ENCODE data around the gene TMEM19.
A peak's percentile ranks its signal among the peaks of the same experiment; 100 is the strongest.

The TMEM19 gene

GRCh38 chr12:71642264-71642663, 43.6 kb upstream of the TMEM19 start:
- no peak overlapping the region for H2BK15ac ChIP-seq (replicated peaks; ENCODE audit: low read depth)
- DNase-seq, result peak; percentile 64
- peaks cover 2% of the 10 kb centered on the region for H3K36me3 ChIP-seq (ENCODE audit: control insufficient read depth, insufficient read depth, low read length)
- no peak overlapping the region for H3K9ac ChIP-seq (ENCODE audit: low read length)
- H3K4me1 ChIP-seq (ENCODE audit: control insufficient read depth, low read depth, low read length), result no peaks in the 10 kb centered on the region
- no peak overlapping the region for H3K23ac ChIP-seq (ENCODE audit: low read length)
- no peak overlapping the region for H4K5ac ChIP-seq (ENCODE audit: low read length)
- H2BK5ac ChIP-seq (ENCODE audit: low read length), result no peak overlapping the region
- WGBS (ENCODE audit: extremely low coverage, insufficient coverage, low lambda C conversion rate), result no CpG with 5 or more reads among the region's 2 CpGs
- no peaks in the 10 kb centered on the region for H3K27me3 ChIP-seq (ENCODE audit: insufficient read depth, low read length, poor library complexity)
- H3K4me3 ChIP-seq (ENCODE audit: low read length), result no peak overlapping the region
- peaks cover 2% of the 10 kb centered on the region for H3K79me2 ChIP-seq (ENCODE audit: control insufficient read depth, insufficient read depth, low read length)
- H3K56ac ChIP-seq (ENCODE audit: low read length), result no peak overlapping the region
- H4K8ac ChIP-seq (ENCODE audit: low read depth, low read length), result no peak overlapping the region
- no peak overlapping the region for H3K4ac ChIP-seq (ENCODE audit: low read depth, low read length)
- H3K27ac ChIP-seq (ENCODE audit: low read depth, low read length), result no peak overlapping the region
- no peak overlapping the region for H2AK5ac ChIP-seq (ENCODE audit: low read length)
- H3K79me1 ChIP-seq (ENCODE audit: low read length), result no peaks in the 10 kb centered on the region
- no peak overlapping the region for H2BK120ac ChIP-seq (ENCODE audit: low read depth, low read length)
- no peak overlapping the region for H3K18ac ChIP-seq (ENCODE audit: low read length)
- no peak overlapping the region for H3K4me2 ChIP-seq (ENCODE audit: low read length)

- H3K9ac ChIP-seq (ENCODE audit: low read length), result no peak overlapping the region
- H3K27me3 ChIP-seq (ENCODE audit: insufficient read depth, low read length, poor library complexity), result no peaks in the 10 kb centered on the region
- peaks cover 2% of the 10 kb centered on the region for H3K79me2 ChIP-seq (ENCODE audit: control insufficient read depth, insufficient read depth, low read length)
- no peak overlapping the region for H4K5ac ChIP-seq (ENCODE audit: low read length)
- no peak overlapping the region for H2BK5ac ChIP-seq (ENCODE audit: low read length)
- H3K4me3 ChIP-seq (ENCODE audit: low read length), result no peak overlapping the region
- H2BK15ac ChIP-seq (replicated peaks; ENCODE audit: low read depth), result no peak overlapping the region
- no peak overlapping the region for H3K4ac ChIP-seq (ENCODE audit: low read depth, low read length)
- no peaks in the 10 kb centered on the region for H3K79me1 ChIP-seq (ENCODE audit: low read length)
- no peak overlapping the region for H2BK120ac ChIP-seq (ENCODE audit: low read depth, low read length)
- H3K36me3 ChIP-seq (ENCODE audit: control insufficient read depth, insufficient read depth, low read length), result peaks cover 2% of the 10 kb centered on the region
- H3K23ac ChIP-seq (ENCODE audit: low read length), result no peak overlapping the region
- H3K18ac ChIP-seq (ENCODE audit: low read length), result no peak overlapping the region
- H2AK5ac ChIP-seq (ENCODE audit: low read length), result no peak overlapping the region
- no peak for DNase-seq
- H4K8ac ChIP-seq (ENCODE audit: low read depth, low read length), result no peak overlapping the region
- no peak overlapping the region for H3K4me2 ChIP-seq (ENCODE audit: low read length)
- H3K56ac ChIP-seq (ENCODE audit: low read length), result no peak overlapping the region
- no peaks in the 10 kb centered on the region for H3K4me1 ChIP-seq (ENCODE audit: control insufficient read depth, low read depth, low read length)
- WGBS (ENCODE audit: extremely low coverage, insufficient coverage, low lambda C conversion rate), result 100% methylated on average over 2 of the region's 3 CpGs
- no peak overlapping the region for H3K27ac ChIP-seq (ENCODE audit: low read depth, low read length)
Measured at GRCh38 chr12:71645268-71645667, 40.6 kb upstream of the TMEM19 start.

- no CpG with 5 or more reads among the region's 3 CpGs for WGBS (ENCODE audit: extremely low coverage, insufficient coverage, low lambda C conversion rate)
- no peaks in the 10 kb centered on the region for H3K27me3 ChIP-seq (ENCODE audit: insufficient read depth, low read length, poor library complexity)
- peaks cover 7% of the 10 kb centered on the region for H3K79me2 ChIP-seq (ENCODE audit: control insufficient read depth, insufficient read depth, low read length)
Measured at GRCh38 chr12:71646512-71646911, 39.4 kb upstream of the TMEM19 start.

GRCh38 chr12:71648537-71648936, 37.3 kb upstream of the TMEM19 start:
- DNase-seq, result no peak
- H2BK120ac ChIP-seq (ENCODE audit: low read depth, low read length), result no peak overlapping the region
- H3K79me2 ChIP-seq (ENCODE audit: control insufficient read depth, insufficient read depth, low read length), result peaks cover 11% of the 10 kb centered on the region
- peaks cover 5% of the 10 kb centered on the region for H3K79me1 ChIP-seq (ENCODE audit: low read length)
- no peak overlapping the region for H4K8ac ChIP-seq (ENCODE audit: low read depth, low read length)
- no peak overlapping the region for H3K18ac ChIP-seq (ENCODE audit: low read length)
- H4K5ac ChIP-seq (ENCODE audit: low read length), result no peak overlapping the region
- H3K4me2 ChIP-seq (ENCODE audit: low read length), result no peak overlapping the region
- no peak overlapping the region for H3K56ac ChIP-seq (ENCODE audit: low read length)
- H3K9ac ChIP-seq (ENCODE audit: low read length), result no peak overlapping the region
- no peaks in the 10 kb centered on the region for H3K27me3 ChIP-seq (ENCODE audit: insufficient read depth, low read length, poor library complexity)
- no peak overlapping the region for H3K23ac ChIP-seq (ENCODE audit: low read length)
- no peak overlapping the region for H3K4ac ChIP-seq (ENCODE audit: low read depth, low read length)
- H2BK5ac ChIP-seq (ENCODE audit: low read length), result no peak overlapping the region
- H3K4me3 ChIP-seq (ENCODE audit: low read length), result no peak overlapping the region
- no CpG with 5 or more reads among the region's 4 CpGs for WGBS (ENCODE audit: extremely low coverage, insufficient coverage, low lambda C conversion rate)
- H3K36me3 ChIP-seq (ENCODE audit: control insufficient read depth, insufficient read depth, low read length), result peaks cover 2% of the 10 kb centered on the region
- H2BK15ac ChIP-seq (replicated peaks; ENCODE audit: low read depth), result no peak overlapping the region
- H3K4me1 ChIP-seq (ENCODE audit: control insufficient read depth, low read depth, low read length), result no peaks in the 10 kb centered on the region
- H2AK5ac ChIP-seq (ENCODE audit: low read length), result no peak overlapping the region
- no peak overlapping the region for H3K27ac ChIP-seq (ENCODE audit: low read depth, low read length)

More at GRCh38 chr12:71646512-71646911, 39.4 kb upstream of the TMEM19 start:
- Histone ChIP-seq H2BK120ac (ENCODE audit: low read depth, low read length) (no peak overlapping the region), H2BK15ac (replicated peaks; ENCODE audit: low read depth) (no peak overlapping the region), H3K4me3 (ENCODE audit: low read length) (no peak overlapping the region), H3K23ac (ENCODE audit: low read length) (no peak overlapping the region), H2BK5ac (ENCODE audit: low read length) (no peak overlapping the region), H3K56ac (ENCODE audit: low read length) (no peak overlapping the region), H3K27ac (ENCODE audit: low read depth, low read length) (no peak overlapping the region), H4K5ac (ENCODE audit: low read length) (no peak overlapping the region), H3K4ac (ENCODE audit: low read depth, low read length) (no peak overlapping the region), H3K4me1 (ENCODE audit: control insufficient read depth, low read depth, low read length) (no peaks in the 10 kb centered on the region), H3K18ac (ENCODE audit: low read length) (no peak overlapping the region), H3K36me3 (ENCODE audit: control insufficient read depth, insufficient read depth, low read length) (peaks cover 2% of the 10 kb centered on the region), H4K8ac (ENCODE audit: low read depth, low read length) (no peak overlapping the region), H3K9ac (ENCODE audit: low read length) (no peak overlapping the region), H3K4me2 (ENCODE audit: low read length) (no peak overlapping the region), H2AK5ac (ENCODE audit: low read length) (no peak overlapping the region), H3K79me1 (ENCODE audit: low read length) (peaks cover 3% of the 10 kb centered on the region)
- DNase-seq, result no peak

GRCh38 chr12:71649401-71649800, 36.5 kb upstream of the TMEM19 start:
- Histone ChIP-seq H4K8ac (ENCODE audit: low read depth, low read length) (no peak overlapping the region), H2BK5ac (ENCODE audit: low read length) (no peak overlapping the region), H3K36me3 (ENCODE audit: control insufficient read depth, insufficient read depth, low read length) (peaks cover 2% of the 10 kb centered on the region), H3K4me1 (ENCODE audit: control insufficient read depth, low read depth, low read length) (no peaks in the 10 kb centered on the region), H3K18ac (ENCODE audit: low read length) (no peak overlapping the region), H3K9ac (ENCODE audit: low read length) (no peak overlapping the region), H3K27ac (ENCODE audit: low read depth, low read length) (no peak overlapping the region), H3K23ac (ENCODE audit: low read length) (no peak overlapping the region), H3K4me3 (ENCODE audit: low read length) (no peak overlapping the region), H4K5ac (ENCODE audit: low read length) (no peak overlapping the region), H3K56ac (ENCODE audit: low read length) (no peak overlapping the region), H3K79me1 (ENCODE audit: low read length) (peaks cover 5% of the 10 kb centered on the region), H3K4me2 (ENCODE audit: low read length) (no peak overlapping the region), H3K4ac (ENCODE audit: low read depth, low read length) (no peak overlapping the region), H3K27me3 (ENCODE audit: insufficient read depth, low read length, poor library complexity) (no peaks in the 10 kb centered on the region), H2BK120ac (ENCODE audit: low read depth, low read length) (no peak overlapping the region), H2BK15ac (replicated peaks; ENCODE audit: low read depth) (no peak overlapping the region), H2AK5ac (ENCODE audit: low read length) (no peak overlapping the region), H3K79me2 (ENCODE audit: control insufficient read depth, insufficient read depth, low read length) (peaks cover 14% of the 10 kb centered on the region)
- WGBS (ENCODE audit: extremely low coverage, insufficient coverage, low lambda C conversion rate), result no CpG with 5 or more reads among the region's 2 CpGs
- no peak for DNase-seq

GRCh38 chr12:71652656-71653055, 33.2 kb upstream of the TMEM19 start:
- no peaks in the 10 kb centered on the region for H3K4me1 ChIP-seq (ENCODE audit: control insufficient read depth, low read depth, low read length)
- no peak overlapping the region for H3K56ac ChIP-seq (ENCODE audit: low read length)
- no peak overlapping the region for H2BK120ac ChIP-seq (ENCODE audit: low read depth, low read length)
- H3K4me3 ChIP-seq (ENCODE audit: low read length), result no peak overlapping the region
- H3K18ac ChIP-seq (ENCODE audit: low read length), result no peak overlapping the region
- no peak overlapping the region for H3K27ac ChIP-seq (ENCODE audit: low read depth, low read length)
- no peak overlapping the region for H4K8ac ChIP-seq (ENCODE audit: low read depth, low read length)
- H2BK15ac ChIP-seq (replicated peaks; ENCODE audit: low read depth), result no peak overlapping the region
- no peak for DNase-seq
- no peak overlapping the region for H3K4me2 ChIP-seq (ENCODE audit: low read length)
- H4K5ac ChIP-seq (ENCODE audit: low read length), result no peak overlapping the region
- H3K9ac ChIP-seq (ENCODE audit: low read length), result no peak overlapping the region
- no CpG with 5 or more reads among the region's 1 CpG for WGBS (ENCODE audit: extremely low coverage, insufficient coverage, low lambda C conversion rate)
- peaks cover 5% of the 10 kb centered on the region for H3K79me1 ChIP-seq (ENCODE audit: low read length)
- H3K79me2 ChIP-seq (ENCODE audit: control insufficient read depth, insufficient read depth, low read length), result peaks cover 19% of the 10 kb centered on the region
- H3K4ac ChIP-seq (ENCODE audit: low read depth, low read length), result no peak overlapping the region
- no peak overlapping the region for H2AK5ac ChIP-seq (ENCODE audit: low read length)
- H3K27me3 ChIP-seq (ENCODE audit: insufficient read depth, low read length, poor library complexity), result no peaks in the 10 kb centered on the region
- H3K36me3 ChIP-seq (ENCODE audit: control insufficient read depth, insufficient read depth, low read length), result no peaks in the 10 kb centered on the region
- no peak overlapping the region for H3K23ac ChIP-seq (ENCODE audit: low read length)
- H2BK5ac ChIP-seq (ENCODE audit: low read length), result no peak overlapping the region
